Thyroid gland (tissue), 4 donors: Measurements from ENCODE around the gene RAD23B.

Experiments used
- CTCF ChIP-seq, 6 experiments: fragments of 200-600 bp in 3 of 6; fragments of 450-650 bp in 3 of 6; sonication (generic) in 3 of 6; IDR thresholded peaks; one replicate each; pipeline ENCODE4 v1.5.1; 2016 to 2019; ENCODE audit warnings: antibody characterized with exemption in 6 of 6, mild to moderate bottlenecking in 2 of 6, inconsistent platforms in 1 of 6, moderate library complexity in 1 of 6
- POLR2A ChIP-seq, 2 donors: fragments of 450-650 bp; IDR thresholded peaks; one replicate each; pipeline ENCODE4 v1.6.1; 2017; ENCODE audit warnings: antibody characterized with exemption in 2 of 2, mild to moderate bottlenecking in 2 of 2, moderate library complexity in 1 of 2

DNA sequence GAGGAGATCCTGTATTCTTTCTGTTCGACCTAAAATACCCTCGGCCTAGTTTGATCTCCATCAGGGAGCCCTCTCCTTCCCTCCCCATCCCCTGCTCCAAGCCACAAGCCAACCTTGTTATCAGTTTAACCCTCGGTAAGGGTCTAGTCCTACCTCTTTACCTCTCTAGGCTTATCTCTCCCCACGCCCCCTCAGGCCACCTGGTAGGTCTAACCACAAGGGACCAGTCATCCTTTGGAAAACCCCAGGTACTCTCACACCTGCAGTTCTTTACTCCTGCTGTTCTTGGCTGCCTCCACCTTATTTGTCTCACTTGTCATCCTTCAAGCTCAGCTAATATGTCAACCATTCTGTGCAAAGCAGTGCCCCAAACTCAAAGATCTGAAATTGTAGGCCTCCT, 78.7 kb downstream of the RAD23B start:
- TF ChIP-seq POLR2A (IDR thresholded peaks at IDR 0.05) (no peak), CTCF (IDR thresholded peaks at IDR 0.05) (no peak)
